ENCODE measurements around the gene IFFO2. TPM values are rescaled to one million over a fixed set of nuclear protein-coding genes. Genes with fewer than 3 reads are reported as not detected.

Gene IFFO2
- total and polyA plus RNA-seq, 2 of the 8 experiments (the other 6 are each of a cell fraction or from before 2014, with no cell fraction given), result 6.6 to 10.4 TPM

GRCh38 chr1:18959591-18959990 is 3.1 kb upstream of the IFFO2 start:
- Histone ChIP-seq H3K9ac (replicated peaks in 1 of 4; ENCODE audit: extremely low read depth in 1 of 4, low read depth in 3 of 4, low read length in 3 of 4) (no peak overlapping the region), H3K23ac (ENCODE audit: insufficient read length) (no peak overlapping the region), H2BK5ac (ENCODE audit: low read depth, low read length) (no peak overlapping the region), H3K18ac (ENCODE audit: extremely low read depth, low read length) (no peak overlapping the region), H2BK120ac (replicated peaks; ENCODE audit: low read depth, low read length) (no peak overlapping the region), H2AFZ (ENCODE audit: low read length) (no peak overlapping the region), H3K27me3 (replicated peaks in 1 of 4; ENCODE audit: control insufficient read depth in 3 of 4, extremely low read depth in 1 of 4, insufficient read depth in 3 of 4, low read length in 3 of 4) (peaks cover 5 to 33% (median 19%) of the 10 kb centered on the region in 4 experiments; a peak in 6 of 7 replicates), H4K20me1 (replicated peaks in 1 of 2; ENCODE audit: control insufficient read depth in 1 of 2, insufficient read depth in 2 of 2, low read length in 2 of 2) (peaks cover 0 to 3% of the 10 kb centered on the region in 2 experiments), H2BK12ac (ENCODE audit: low read depth, low read length) (no peak overlapping the region), H3K4me2 (ENCODE audit: insufficient read depth in 1 of 2, low read depth in 2 of 2, low read length in 2 of 2) (no peak overlapping the region), H2AK5ac (ENCODE audit: low read depth, low read length) (no peak overlapping the region), H3K36me3 (ENCODE audit: control insufficient read depth in 2 of 4, insufficient read depth in 4 of 4, low read length in 3 of 4) (no peaks in the 10 kb centered on the region), H4K8ac (ENCODE audit: extremely low read depth, insufficient read depth, low read length) (no peak overlapping the region), H3K4me3 (ENCODE audit: extremely low read depth in 1 of 4, insufficient read depth in 2 of 4, low read depth in 3 of 4, low read length in 4 of 4) (no peak overlapping the region), H3K9me3 (ENCODE audit: insufficient read depth in 2 of 2, low read depth in 1 of 2, low read length in 1 of 2) (no peaks in the 10 kb centered on the region), H2BK15ac (ENCODE audit: low read length) (no peak overlapping the region), H4K91ac (replicated peaks; ENCODE audit: insufficient read length, low read length) (no peak overlapping the region), H3K27ac (ENCODE audit: low read depth, low read length) (no peak overlapping the region), H3K4me1 (replicated peaks in 1 of 4; ENCODE audit: control insufficient read depth in 3 of 4, insufficient read depth in 4 of 4, low read length in 3 of 4) (peaks cover 0 to 3% (median 2%) of the 10 kb centered on the region in 4 experiments; a peak in 4 of 7 replicates), H3K56ac (replicated peaks; ENCODE audit: insufficient read length, low read depth, low read length) (no peak overlapping the region), H3K14ac (ENCODE audit: insufficient read length) (no peak overlapping the region), H4K5ac (ENCODE audit: insufficient read length, low read depth, low read length) (no peak overlapping the region), H3K79me2 (ENCODE audit: control insufficient read depth in 1 of 2, insufficient read depth in 2 of 2, low read length in 2 of 2) (no peaks in the 10 kb centered on the region), H2BK20ac (ENCODE audit: low read length) (no peak overlapping the region), H3K79me1 (ENCODE audit: low read depth, low read length) (0 out of 2 replicates have a peak, but pooled peaks cover under 1% of the 10 kb centered on the region), H3K4ac (replicated peaks; ENCODE audit: insufficient read length, low read depth, low read length) (no peak overlapping the region), H3K23me2 (ENCODE audit: low read depth, low read length) (peaks cover 12% of the 10 kb centered on the region; the same call in 1 of the 2 replicates)
- ChIA-PET POLR2A (ENCODE audit: partially characterized antibody) (interaction anchor here (0.9 kb wide), 1 partner anchor 47 kb away, joined by 3 read pairs; no protein-coding TSS in a partner anchor), CTCF (ENCODE audit: partially characterized antibody) (interaction anchor here (0.6 to 7.6 kb wide), 5 partner anchors 8 to 728 kb away, joined by 3 to 40 read pairs (median 3); no protein-coding TSS in a partner anchor)
- 84% methylated on average over 4 of the region's 4 CpGs; no CpG with 5 or more reads in 1 of the 2 experiments for WGBS, 2 experiments (ENCODE audit: extremely low coverage in 1 of 2, insufficient coverage in 1 of 2, insufficient read length in 1 of 2, insufficient replicate concordance in 2 of 2, low coverage in 1 of 2, low lambda C conversion rate in 2 of 2, missing lambda C conversion rate in 1 of 2)
- FAIRE-seq (no peak), DNase-seq (ENCODE audit: low read depth in 1 of 2, low spot score in 2 of 2) (no peak)
- TF ChIP-seq MAFK (IDR thresholded peaks at IDR 0.05; ENCODE audit: low read depth, low read length) (no peak), SP2 (IDR thresholded peaks at IDR 0.05; ENCODE audit: low read length) (no peak), TBP (IDR thresholded peaks at IDR 0.05; ENCODE audit: low read depth, low read length) (no peak), HDAC2 (IDR thresholded peaks at IDR 0.05; ENCODE audit: borderline replicate concordance in 1 of 2, low read depth in 2 of 2, low read length in 2 of 2) (no peak)
